Measurements from ENCODE around the gene SERINC3.

The SERINC3 gene

DNA sequence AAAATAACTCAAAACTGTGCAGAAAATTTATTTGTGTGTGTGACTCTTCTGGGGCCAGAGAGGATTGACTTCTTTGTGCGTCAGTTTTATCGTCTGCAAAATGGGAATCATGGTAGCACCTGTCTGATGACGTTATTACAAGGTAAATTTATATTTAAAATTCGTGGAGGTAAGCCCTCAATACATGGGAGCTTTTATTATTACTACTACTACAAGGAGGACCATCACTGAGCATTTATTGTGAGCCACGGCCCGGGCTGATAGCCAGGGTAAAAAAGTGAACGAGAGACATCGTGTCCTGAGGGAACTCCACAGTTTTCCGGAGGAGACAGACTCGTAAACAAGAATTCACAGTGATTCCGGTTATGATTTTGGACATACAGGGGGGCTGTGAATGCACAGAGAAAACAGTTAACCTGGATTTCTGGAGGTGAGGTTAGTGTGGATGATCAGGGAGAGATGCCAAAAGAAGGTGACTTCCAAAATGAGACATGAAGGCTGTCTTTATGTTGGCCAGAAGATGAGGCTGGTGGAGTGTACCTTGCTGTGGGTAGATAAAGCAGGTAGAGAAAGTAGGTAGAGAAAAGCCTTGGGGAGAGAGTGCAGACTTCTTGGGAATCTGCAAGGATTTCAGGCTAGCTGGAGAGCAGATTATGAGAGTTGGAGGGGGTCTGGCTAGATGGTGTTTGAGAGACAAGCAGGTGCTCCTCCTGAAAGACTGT lies 10.6 kb upstream of the SERINC3 start:
- no peak for DNase-seq

DNA sequence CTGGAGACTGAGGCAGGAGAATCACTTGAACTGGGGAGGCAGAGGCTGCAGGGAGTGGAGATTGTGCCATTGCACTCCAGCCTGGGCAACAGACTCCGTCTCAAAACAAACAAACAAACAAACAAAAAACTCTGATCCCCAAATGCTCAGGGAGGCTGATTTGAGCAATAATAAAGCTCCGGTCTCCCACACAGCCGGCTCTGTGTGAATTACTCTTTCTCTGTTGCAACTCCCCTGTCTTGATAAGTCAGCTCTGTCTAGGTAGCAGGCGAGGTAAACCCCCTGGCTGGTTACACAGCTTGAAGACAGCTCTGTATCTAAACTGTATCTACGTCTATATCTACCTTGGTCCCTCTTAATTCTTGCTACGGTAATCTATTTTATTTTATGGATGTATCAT lies 6.4 kb upstream of the SERINC3 start:
- no peak for DNase-seq

DNA sequence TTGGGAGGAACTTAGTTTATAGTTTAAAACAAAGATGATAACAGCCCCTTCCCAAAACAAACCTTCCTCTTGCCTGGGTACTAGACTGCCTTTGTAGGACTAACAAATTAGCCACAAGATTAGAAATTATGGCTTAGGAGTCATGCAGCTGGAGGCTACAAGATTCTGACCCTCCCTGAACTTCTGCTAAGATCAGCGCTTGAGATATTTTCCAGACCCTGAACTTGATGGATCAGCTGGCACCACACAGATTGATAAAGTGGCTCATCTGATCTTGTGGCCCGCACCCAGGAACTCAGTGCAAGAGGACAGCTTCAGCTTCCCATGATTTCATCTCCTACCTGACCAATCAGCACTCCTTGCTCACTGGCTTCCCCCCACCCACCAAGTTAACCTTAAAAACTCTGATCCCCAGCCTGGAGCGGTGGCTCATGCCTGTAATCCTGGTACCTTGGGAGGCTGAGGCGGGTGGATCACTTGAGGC lies 5.9 kb upstream of the SERINC3 start:
- DNase-seq = no peak

DNA sequence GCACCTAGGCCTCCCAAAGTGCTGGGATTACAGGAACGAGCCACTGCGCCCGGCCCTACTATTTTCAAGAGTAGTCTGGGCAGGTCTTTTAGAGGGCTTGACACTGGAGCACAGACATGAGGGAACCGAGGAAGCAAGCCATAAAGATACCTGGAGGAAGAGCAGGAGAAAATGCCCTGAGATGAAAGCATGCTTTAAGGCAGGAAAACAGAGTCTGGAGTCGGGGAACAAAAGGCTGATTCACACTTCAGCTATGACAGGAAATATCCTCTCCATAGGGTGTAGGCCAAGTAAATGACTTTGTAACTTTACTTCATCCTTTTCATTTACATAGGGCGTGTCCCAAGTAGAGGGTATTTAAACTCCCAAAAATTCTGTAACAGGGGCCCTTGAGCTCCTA lies 4.3 kb upstream of the SERINC3 start:
- no peak for DNase-seq

DNA sequence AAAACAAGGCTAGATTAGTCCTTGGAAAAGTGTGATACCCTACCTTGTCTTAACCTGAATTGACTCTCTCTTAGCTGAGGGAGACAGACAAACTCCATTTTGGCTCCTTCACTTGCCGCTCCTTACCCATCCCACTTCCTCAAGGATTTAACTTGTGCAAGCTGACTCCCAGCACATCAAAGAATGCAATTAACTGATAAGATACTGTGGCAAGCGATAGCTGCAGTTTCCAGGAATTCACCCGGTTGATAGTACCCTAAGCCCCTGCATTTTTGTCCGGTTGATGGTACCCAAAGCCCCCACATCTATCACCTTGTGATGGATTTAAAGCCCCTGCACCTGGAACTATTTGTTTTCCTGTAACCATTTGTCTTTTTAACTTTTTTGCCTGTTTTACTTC lies 1.9 kb upstream of the SERINC3 start:
- DNase-seq = no peak

DNA sequence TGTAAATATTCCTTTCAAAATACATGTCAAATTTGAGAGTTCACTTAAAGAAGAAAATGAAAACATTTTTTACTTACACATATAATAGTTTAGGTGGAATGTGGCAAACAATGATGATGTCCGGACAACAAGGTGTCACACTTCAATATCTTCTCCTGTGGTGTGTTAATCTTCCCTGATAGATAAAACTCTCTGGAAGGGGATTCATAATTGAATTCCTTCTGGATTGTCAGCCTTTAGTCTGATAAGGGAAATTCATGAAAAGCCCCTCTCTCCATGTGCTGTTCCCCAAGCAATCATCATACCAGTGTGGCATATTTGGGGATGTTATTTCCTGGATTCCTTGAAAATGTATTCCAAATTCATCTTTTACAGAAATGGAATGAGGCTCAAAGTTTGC lies 971 bp upstream of the SERINC3 start:
- no peak for DNase-seq

DNA sequence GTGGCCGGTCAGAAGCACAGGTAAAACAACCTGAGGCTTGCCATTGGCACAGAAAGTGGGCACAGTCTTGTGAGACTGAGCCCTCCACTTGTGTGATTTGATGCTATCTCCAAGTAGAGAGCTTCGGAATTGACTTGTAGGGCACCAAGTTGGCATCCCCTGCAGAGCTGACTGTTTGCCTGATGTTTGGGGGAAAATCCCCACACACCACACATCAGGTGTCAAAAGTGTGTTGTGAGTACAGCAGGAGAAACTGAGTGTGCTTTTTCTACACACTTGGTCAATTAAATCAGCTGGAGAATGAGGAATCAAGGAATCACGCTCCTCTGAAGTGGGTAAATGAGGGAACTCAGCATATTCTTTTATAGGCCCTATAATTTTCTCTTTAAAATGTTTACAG lies 989 bp downstream of the SERINC3 start:
- no peak for DNase-seq

DNA sequence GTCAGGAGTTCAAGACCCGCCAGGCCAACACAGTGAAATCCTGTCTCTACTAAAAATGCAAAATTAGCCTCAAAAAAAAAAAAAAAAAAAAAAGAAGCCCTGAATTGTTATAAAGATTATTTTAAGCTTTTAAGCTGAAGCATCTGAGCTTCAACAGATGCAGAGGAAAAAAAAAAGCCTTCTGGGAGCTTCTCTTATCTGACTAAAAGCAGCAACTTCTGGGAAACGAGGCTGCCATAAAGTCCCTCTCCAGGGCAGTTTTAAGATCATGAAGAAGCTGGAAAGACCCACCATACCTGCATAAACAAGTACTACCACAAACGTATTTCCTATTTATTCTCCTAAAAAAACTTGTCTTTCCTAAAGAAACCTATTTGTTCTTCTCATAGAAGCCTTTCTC lies 3.6 kb downstream of the SERINC3 start:
- no peak for DNase-seq

DNA sequence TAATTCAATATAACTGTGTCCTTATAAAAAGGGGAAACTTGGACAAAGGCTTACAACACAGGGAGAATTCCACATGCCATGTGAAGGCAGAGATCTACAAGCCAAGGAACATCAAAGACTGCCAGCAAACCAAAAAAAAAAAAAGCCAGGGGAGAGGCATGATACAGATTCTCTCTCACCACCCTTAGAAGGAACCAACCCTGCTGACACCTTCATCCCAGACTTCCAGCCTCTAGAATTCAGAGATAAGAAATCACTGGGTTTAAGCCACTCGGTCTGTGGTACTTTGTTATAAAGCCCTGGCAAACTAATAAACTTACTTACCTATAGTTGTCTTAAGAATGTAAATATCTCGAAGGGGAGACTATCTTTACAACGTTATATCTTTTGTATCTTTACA lies 4.4 kb downstream of the SERINC3 start:
- DNase-seq = no peak

DNA sequence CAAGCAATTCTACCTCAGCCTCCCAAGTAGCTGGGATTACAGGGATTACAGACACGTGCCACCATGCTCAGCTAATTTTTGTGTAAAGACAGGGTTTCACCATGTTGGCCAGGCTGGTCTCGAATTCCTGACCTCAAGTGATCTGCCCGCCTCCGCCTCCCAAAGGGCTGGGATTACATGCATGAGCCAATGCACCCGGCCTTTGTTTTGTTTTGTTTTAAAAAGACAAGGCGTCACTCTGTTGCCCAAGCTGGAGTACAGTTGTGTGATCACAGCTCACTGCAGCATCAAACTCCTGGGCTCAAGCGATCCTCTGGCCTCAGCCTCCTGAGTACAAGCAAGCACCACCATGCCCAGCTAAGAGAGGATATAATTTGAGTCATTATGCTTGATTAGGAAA lies 5.4 kb downstream of the SERINC3 start:
- DNase-seq = no peak

DNA sequence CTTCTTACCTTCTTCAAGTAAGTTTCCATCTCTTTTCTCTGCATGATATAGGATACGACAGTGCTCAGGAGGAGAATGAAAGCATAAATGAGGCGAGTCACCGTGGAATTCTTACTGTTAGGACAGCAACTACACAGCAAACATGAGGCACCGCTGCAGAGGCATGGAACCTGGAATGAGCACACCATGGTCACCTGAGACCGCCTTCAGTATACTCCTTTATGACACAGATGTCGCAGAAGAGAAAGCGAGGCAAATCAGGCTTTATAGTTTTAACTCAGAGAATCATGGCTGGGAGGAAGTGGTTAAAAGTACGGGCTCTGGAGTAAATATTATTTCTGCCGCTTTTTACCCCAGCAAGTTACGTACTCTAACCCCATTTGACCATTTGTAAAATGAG lies 8.0 kb downstream of the SERINC3 start:
- DNase-seq = no peak

DNA sequence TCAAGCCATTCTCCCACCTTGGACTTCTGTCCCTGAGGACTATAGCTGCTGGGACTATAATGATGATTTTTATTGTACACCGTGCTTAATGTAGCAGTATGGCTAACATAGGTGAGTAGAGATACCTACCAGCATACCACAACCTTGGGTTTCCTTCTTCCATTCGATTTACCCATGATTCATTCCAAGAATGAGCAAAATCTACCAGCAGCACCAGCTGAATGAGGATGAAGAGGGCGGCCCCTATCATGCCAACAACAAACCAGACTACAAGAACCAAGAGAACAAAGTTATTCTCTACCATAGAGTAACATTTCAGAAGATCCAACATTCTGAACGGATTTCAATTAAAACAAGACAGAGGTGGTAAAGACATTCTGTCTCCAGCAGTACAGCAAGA lies 12.1 kb downstream of the SERINC3 start:
- DNase-seq = no peak

DNA sequence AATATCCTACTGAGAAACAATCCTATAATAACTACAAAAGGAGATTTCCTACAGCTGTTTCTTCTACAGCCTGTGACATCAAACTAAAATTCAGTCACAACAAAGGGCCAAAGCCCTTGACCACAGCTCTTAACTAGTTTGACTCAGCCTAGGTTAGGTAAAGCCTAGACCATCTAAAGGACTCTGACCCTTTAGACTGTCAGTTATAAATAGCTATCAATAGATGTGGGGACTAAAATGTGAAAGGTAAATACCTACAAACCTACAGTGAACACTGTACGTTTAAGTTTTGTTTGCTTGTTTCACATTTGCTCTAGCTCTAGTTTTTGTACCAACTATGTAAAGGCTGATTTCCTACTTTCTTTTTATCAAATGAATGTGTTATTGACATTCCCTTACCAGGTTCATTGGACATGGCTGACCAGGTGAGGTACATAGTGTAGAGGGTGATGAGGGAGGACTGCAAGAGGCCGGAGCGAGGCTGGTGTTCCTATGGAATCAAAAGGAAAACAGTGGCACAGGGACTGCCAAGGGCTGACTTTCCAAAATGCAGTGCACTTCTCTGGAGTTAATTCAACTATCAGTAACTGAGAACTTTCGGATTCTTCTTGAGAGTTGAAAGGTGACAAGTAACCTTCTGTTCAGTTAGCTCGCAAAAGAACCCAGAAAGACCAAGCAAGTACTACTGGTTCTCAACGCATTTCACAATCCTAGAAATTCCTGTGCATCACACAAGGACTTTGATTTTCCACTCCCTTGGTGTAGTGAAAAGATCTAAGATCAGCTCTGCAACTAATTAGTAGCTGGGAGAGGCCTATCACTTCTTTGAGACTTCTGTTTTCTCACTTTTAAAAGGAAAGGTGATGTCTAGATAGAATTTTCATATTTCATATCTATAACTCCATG lies 17.2 kb downstream of the SERINC3 start:
- no peak for DNase-seq

DNA sequence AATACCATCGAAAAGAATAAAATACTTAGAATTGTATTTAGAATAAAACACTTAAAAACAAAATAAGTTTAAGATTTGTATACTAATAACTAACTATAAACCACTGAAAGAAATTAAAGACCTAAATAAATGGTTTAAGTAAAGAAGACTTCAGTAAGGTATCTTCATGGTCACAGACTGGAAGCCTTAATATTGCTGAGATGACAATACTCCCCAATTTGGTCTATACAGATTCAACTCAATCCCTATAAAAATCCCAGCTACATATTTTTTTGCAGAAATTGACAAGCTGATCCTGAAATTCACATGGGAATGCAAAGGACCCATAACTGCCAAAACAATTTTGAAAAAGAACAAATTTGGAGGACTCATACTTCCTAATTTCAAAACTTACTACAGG lies 18.9 kb downstream of the SERINC3 start:
- DNase-seq = no peak

DNA sequence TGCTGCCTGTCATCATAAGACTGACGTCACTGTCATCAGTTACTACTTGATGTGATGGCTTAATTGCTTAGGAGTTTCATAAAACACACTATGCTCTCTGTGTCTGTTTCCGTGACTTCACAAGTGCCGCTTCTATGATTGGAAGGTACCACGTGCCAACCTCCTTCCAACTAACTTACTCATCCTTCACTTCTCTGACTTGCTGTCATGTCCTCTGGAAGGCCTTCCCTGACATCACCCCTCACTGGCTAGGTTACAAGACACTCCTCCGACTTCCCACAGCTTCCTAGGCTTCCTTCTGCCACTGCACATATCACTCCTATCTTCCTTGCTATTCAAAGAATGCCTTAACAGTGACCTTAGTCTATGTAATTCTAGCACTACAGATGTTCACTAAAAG lies 20.4 kb downstream of the SERINC3 start:
- no peak for DNase-seq

DNA sequence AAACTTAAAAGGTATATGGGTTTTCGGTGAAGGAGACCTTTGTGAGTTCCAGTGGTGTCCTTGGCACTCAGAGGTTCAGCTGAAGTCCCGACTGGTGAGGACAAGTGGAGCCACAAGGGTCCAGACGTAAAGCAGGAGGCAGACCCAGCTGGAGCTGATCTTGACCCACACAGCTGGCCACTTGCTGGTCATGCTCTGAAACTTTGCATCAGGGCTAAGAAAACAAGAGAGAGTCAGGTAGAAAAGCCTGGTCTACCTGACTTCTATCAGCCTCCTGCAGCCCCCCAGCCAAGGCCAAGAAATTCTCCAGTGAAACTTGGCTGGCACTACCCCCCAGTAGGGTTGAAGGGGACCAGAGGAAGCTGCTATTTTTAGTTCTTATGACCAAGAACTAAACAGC lies 21.6 kb downstream of the SERINC3 start:
- DNase-seq = no peak

DNA sequence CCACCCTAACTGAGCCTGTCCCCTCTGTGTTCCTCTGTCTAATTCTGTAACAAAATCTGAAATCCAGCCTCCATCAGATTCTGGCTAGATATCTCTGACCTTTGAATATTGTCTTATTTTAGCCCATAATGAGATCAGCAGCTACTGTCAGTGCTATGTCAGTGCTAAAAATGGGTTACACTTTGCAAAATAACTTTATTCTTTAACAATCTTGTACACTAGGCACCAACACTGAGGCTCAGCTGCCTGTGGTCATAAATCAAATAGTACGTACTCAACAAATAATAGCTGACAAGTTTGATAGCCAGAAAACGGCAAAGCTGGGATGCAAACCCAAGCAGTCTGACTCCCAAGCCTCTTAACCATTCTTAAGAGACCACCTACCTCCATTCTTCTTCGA lies 24.1 kb downstream of the SERINC3 start:
- DNase-seq = no peak

DNA sequence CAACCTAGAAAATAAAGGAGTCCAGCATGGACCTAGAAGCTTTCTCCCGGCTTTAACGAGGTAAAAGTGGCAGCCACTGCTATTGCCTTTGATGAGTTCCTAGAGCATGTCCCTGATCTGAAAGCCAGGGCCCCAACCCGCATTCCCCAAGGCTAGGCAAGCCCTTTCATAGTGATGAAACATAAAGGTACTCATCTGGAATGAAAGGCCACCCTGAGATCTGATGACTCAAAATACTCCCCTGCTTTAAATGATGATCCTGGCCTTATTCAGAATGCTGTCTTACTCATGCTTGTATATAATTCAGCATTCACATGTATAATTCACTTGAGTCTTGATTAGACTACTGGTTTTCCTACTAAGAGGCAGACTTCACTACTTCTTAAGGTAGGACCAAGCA lies 24.9 kb downstream of the SERINC3 start:
- no peak for DNase-seq

DNA sequence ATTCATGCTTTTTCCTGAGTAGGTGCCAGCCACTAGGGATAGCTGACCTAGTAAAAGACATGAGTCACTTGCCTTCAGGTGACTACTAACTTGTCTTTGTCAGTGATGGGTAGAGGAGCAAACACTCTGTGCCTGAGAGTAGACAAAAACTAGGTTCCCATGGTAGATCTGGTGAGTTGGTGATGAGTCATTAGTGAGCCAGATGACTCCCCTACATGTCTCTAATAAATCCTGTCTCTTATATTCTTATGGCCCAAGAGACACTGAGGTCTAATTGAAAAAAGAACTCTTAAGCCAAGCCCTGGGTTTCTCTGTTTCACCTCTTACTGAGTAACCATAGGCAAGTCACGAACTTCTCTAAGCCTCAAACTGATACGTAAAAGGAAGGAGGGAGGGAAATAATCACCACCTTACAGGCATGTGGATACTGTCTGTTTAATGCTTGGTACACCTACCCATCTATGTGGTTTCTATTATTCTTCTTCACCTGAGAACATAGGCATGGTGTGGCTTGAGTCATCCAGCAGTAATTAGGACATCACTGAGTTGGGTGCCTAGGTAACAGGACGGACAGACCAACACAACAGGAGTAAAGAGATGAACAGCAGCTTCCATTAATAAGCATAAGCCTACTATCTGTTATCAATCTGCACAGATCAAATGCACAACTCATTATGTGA lies 25.9 kb downstream of the SERINC3 start:
- DNase-seq = no peak

DNA sequence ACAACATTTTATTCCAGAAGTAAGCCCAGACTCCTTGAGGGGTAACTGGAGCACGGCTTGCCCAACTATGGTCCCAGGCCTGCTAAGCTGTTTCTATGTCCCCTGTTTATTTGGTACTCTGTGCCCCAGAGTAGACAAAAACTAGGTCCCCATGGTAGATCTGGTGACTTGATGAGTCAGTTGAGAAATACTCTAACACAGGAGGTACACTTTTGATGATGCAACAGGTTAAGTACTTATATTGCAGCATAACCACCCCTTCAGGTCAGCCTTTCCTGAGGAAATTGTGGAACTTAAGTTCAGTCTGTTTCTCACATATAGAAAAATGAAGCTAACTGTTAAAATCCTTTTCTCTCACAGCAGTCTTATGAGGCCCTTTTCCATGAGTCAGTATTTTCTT lies 26.6 kb downstream of the SERINC3 start:
- no peak for DNase-seq

DNA sequence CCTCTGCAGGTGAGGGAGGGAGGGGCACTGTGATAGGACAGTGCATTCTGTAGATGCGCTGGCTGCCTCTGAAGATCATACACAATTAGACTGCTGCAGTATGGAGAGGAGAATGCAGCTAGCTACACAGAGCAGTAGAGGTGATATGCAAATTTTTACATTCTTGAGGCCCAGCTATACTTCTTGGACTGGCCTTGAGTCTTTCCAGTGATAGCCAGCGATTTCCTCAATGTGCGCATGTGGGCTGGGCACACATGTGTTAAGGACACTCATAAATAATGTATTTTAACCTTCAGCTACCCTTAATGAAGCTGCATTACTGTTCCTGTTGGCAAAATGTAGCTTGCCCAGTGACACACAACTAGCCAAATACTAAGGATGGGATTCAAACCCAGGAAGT lies 27.2 kb downstream of the SERINC3 start:
- no peak for DNase-seq

DNA sequence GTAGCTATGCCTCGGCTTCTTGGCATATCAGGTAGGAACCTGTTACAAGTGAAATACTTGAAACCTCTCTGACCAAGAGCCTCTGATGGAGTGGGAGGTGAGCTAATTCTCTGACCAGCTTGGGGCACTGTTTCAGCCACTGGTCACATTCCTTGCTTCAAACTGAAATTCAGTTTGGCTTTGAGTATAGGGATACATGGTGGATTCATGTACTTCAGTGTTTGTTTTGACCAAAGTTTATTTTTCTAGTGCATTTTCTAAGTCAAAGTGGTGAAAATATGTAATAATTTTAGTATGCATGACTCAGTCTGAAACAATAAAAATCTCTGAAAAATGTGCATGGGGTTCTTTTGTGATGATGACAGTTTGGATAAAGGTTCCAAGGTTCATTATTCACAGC lies 27.6 kb downstream of the SERINC3 start:
- no peak for DNase-seq

DNA sequence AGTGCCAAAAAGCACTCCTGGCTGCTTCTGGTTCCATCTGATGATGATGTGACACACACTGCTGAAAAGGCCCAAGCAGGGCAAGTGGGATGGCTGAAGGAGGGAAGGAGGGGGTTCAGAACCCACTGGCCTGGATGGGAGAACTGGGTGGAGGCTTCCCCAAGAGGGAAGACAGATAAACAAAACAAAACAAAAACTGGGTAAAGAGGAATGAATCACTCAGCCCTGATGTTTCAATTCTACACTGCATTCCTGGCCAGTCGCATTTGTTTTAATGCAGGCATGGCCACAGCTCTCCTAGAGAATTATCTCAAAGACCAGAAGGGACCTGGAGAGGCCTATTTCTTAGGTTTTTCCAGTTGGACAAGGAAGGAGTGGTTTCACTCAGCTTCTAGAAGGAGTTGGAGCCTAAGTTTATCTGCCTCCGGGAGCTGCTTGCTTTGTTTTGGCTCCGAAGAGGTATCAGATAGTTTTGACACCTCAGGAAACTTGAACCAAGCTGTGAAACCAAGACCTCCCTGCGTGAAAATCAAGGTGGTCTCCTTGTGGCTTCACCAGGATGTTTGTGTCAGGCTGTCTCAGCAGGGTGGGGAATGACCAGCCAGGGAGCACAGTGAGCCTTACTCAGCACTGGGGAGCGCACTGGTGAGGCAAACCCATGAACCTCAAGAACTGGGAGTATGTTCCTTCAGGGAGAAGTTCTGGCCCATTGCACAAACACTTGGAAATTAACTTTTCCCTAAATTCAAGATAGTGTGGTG lies 30.1 kb downstream of the SERINC3 start:
- no peak for DNase-seq

Measured in right forelimb (tissue), 1 donor.